GM18867 (cell line): ENCODE measurements around the gene PTH2R.
"Not testable (repeated sequence)": the region's sequence is repeated elsewhere in the genome, so short reads cannot be mapped to it uniquely, and the experiment has no call there.

Source experiments
- ATAC-seq: cut with Tn5 transposase; IDR thresholded peaks from one replicate; pipeline ENCODE4 v1.9.1; 2021; ENCODE audit warnings: mild to moderate bottlenecking, moderate library complexity; ENCODE audit not compliant: unreplicated experiment

Gene PTH2R

GRCh38 chr2:208482453-208483015 is 75.9 kb downstream of the PTH2R start:
- not testable (repeated sequence) for ATAC-seq

GRCh38 chr2:208485390-208485789 is 78.8 kb downstream of the PTH2R start:
- no peak for ATAC-seq

- no peak for ATAC-seq
These were observed 82.3 kb downstream of the PTH2R start for GRCh38 chr2:208488686-208489564.

GRCh38 chr2:208489687-208490086 is 83.1 kb downstream of the PTH2R start:
- no peak for ATAC-seq

- ATAC-seq, result no peak
These were observed 83.9 kb downstream of the PTH2R start for GRCh38 chr2:208490492-208490891.

GRCh38 chr2:208491641-208492040 is 85.0 kb downstream of the PTH2R start:
- no peak for ATAC-seq

GRCh38 chr2:208492069-208492468 is 85.5 kb downstream of the PTH2R start:
- ATAC-seq, result no peak

- no peak for ATAC-seq
These were observed 86.6 kb downstream of the PTH2R start for GRCh38 chr2:208493186-208493585.

GRCh38 chr2:208496129-208496528 is 89.5 kb downstream of the PTH2R start:
- ATAC-seq, result no peak

GRCh38 chr2:208501206-208501605 is 94.6 kb downstream of the PTH2R start:
- ATAC-seq, result no peak

- ATAC-seq, result no peak
These were observed 95.7 kb downstream of the PTH2R start for GRCh38 chr2:208502288-208502687.

GRCh38 chr2:208505365-208505764 is 98.8 kb downstream of the PTH2R start:
- ATAC-seq, result not testable (repeated sequence)

GRCh38 chr2:208509586-208509985 is 103.0 kb downstream of the PTH2R start:
- ATAC-seq, result no peak

- no peak for ATAC-seq
These were observed 104.4 kb downstream of the PTH2R start for GRCh38 chr2:208511016-208511415.

- ATAC-seq, result no peak
These were observed 105.0 kb downstream of the PTH2R start for GRCh38 chr2:208511573-208511972.

GRCh38 chr2:208515099-208515498 is 108.5 kb downstream of the PTH2R start:
- no peak for ATAC-seq

- ATAC-seq, result not testable (repeated sequence)
These were observed 116.5 kb downstream of the PTH2R start for GRCh38 chr2:208523069-208523468.

GRCh38 chr2:208525165-208525564 is 118.6 kb downstream of the PTH2R start:
- not testable (repeated sequence) for ATAC-seq

- no peak for ATAC-seq
These were observed 123.2 kb downstream of the PTH2R start for GRCh38 chr2:208529796-208530195.

- ATAC-seq, result peak; percentile 78
These were observed 124.8 kb downstream of the PTH2R start for GRCh38 chr2:208531361-208531760.

GRCh38 chr2:208535578-208535977 is 129.0 kb downstream of the PTH2R start:
- ATAC-seq, result not testable (repeated sequence)

GRCh38 chr2:208541461-208541988 is 134.9 kb downstream of the PTH2R start:
- ATAC-seq, result no peak
